GM12878 (cell line): ENCODE data around the gene KRTAP10-7. TPM values are rescaled to one million over a fixed set of nuclear protein-coding genes. Genes with fewer than 3 reads are reported as not detected.

ENCODE experiments used
- ATAC-seq: fragments of 200-7000 bp; cut with Tn5 transposase; 3 replicates; pipeline ENCODE4 v1.9.1; 2020; ENCODE audit warnings: mild to moderate bottlenecking, moderate library complexity
- BruUV-seq: library from RNA; stranded (reverse); fragments of 400-500 nt; replicated peaks from 2 replicates; lab custom pipeline; 2021; lab: Mats Ljungman, UMichigan
- CTCF ChIA-PET: fragments of 300-600 bp; sonication (Branson Sonifier 250); formaldehyde crosslinking; extraction: SDS; loops from one replicate; lab custom pipeline; 2021; ENCODE audit warnings: inconsistent platforms; lab: Yijun Ruan, JAX
- POLR2A ChIA-PET: fragments of 350-600 bp; formaldehyde crosslinking; extraction: SDS; loops from one replicate; lab custom pipeline; 2021; ENCODE audit warnings: inconsistent platforms; lab: Charles Lee
- RAD21 ChIA-PET: fragments of 300-600 bp; sonication (Branson Sonifier 250); formaldehyde crosslinking; loops from one replicate; lab custom pipeline; 2023; ENCODE audit warnings: antibody characterized with exemption; ENCODE audit not compliant: unreplicated experiment; lab: Charles Lee
- SMC1A ChIA-PET: fragments of 300-600 bp; sonication (Branson Sonifier 250); formaldehyde crosslinking; loops from one replicate; lab custom pipeline; 2023; ENCODE audit not compliant: unreplicated experiment, uncharacterized antibody; lab: Charles Lee
- DNase-seq: peaks from one replicate; pipeline ENCODE4 v3.0.0-alpha.2; 2011; ENCODE audit warnings: low read depth, low spot score
- FAIRE-seq: peaks from 3 replicates; lab custom pipeline; 2011; peaks lifted over from hg19 to GRCh38; lab: Jason Lieb, UNC
- H2AFZ ChIP-seq: 2 replicates; pipeline ENCODE4 v1.6.0; 2011; ENCODE audit warnings: low read depth, low read length, control low read depth; ENCODE audit not compliant: control insufficient read depth
- H3K27ac ChIP-seq: 2 replicates; pipeline ENCODE4 v1.5.1; 2011; ENCODE audit warnings: control low read depth; ENCODE audit not compliant: control insufficient read depth, insufficient read depth
- H3K27me3 ChIP-seq, 2 experiments: replicated peaks in 1 of 2; 2 replicates each; pipeline versions ENCODE4 v1.6.0 to v1.6.1; 2011; ENCODE audit warnings: low read length in 1 of 2; ENCODE audit not compliant: control insufficient read depth in 2 of 2, insufficient read depth in 2 of 2
- H3K36me3 ChIP-seq, 2 experiments: 2 replicates each; pipeline ENCODE4 v1.5.1; 2011; ENCODE audit warnings: low read length in 1 of 2; ENCODE audit not compliant: control insufficient read depth in 2 of 2, insufficient read depth in 2 of 2
- H3K4me1 ChIP-seq: 2 replicates; pipeline ENCODE4 v1.6.1; 2011; ENCODE audit warnings: mild to moderate bottlenecking, low read length, moderate library complexity, mixed read lengths; ENCODE audit not compliant: control insufficient read depth, insufficient read depth
- H3K4me2 ChIP-seq: 2 replicates; pipeline ENCODE4 v1.6.0; 2011; ENCODE audit warnings: control low read depth; ENCODE audit not compliant: control insufficient read depth, insufficient read depth
- H3K4me3 ChIP-seq: fragments of 200-600 bp; sonication (generic); 2 replicates; pipeline ENCODE4 v1.5.1; 2016
- H3K79me2 ChIP-seq: 2 replicates; pipeline ENCODE4 v1.6.0; 2011; ENCODE audit warnings: low read length; ENCODE audit not compliant: control insufficient read depth, insufficient read depth
- H3K9ac ChIP-seq: 2 replicates; pipeline ENCODE4 v1.8.0; 2011; ENCODE audit warnings: low read length, control low read depth, mixed read lengths; ENCODE audit not compliant: control insufficient read depth, insufficient read depth
- H3K9me3 ChIP-seq: replicated peaks from 3 replicates; pipeline ENCODE4 v1.5.1; 2011; ENCODE audit warnings: mild to moderate bottlenecking, low read length; ENCODE audit not compliant: control insufficient read depth, insufficient read depth
- H4K20me1 ChIP-seq: 2 replicates; pipeline ENCODE4 v1.6.0; 2011; ENCODE audit not compliant: control insufficient read depth, insufficient read depth
- CBX5 ChIP-seq: sonication (generic); IDR thresholded peaks from 2 replicates; pipeline ENCODE4 v1.6.1; 2016; ENCODE audit warnings: low read depth, moderate library complexity, mild to moderate bottlenecking, inconsistent platforms
- ELK1 ChIP-seq: IDR thresholded peaks from 2 replicates; pipeline ENCODE4 v1.6.1; 2012; ENCODE audit warnings: low read depth, low read length, improper control_type of control experiment
- ETV6 ChIP-seq, 2 experiments: fragments of 450-650 bp in 1 of 2; IDR thresholded peaks in 1 of 2; conservative IDR thresholded peaks in 1 of 2; 2 replicates each; pipeline ENCODE4 v1.6.1; 2014; ENCODE audit warnings: antibody characterized with exemption in 1 of 2, borderline replicate concordance in 1 of 2, low read depth in 1 of 2, mild to moderate bottlenecking in 1 of 2, moderate library complexity in 1 of 2
- MYC ChIP-seq: IDR thresholded peaks from 2 replicates; pipeline ENCODE4 v1.6.1; 2011; ENCODE audit warnings: mild to moderate bottlenecking, low read length, moderate library complexity, inconsistent platforms; ENCODE audit not compliant: insufficient read depth, insufficient replicate concordance, insufficient read length, severe bottlenecking
- NFYA ChIP-seq: IDR thresholded peaks from 2 replicates; pipeline ENCODE4 v1.6.1; 2011; ENCODE audit warnings: low read depth, mild to moderate bottlenecking, low read length, improper control_type of control experiment, borderline replicate concordance
- NR2C1 ChIP-seq: fragments of 450-650 bp; IDR thresholded peaks from 2 replicates; pipeline ENCODE4 v1.6.1; 2017; ENCODE audit warnings: antibody characterized with exemption, mild to moderate bottlenecking, moderate library complexity
- SMAD5 ChIP-seq: IDR thresholded peaks from 2 replicates; pipeline ENCODE4 v1.6.1; 2016; ENCODE audit warnings: antibody characterized with exemption, low read depth
- STAT1 ChIP-seq: fragments of 450-650 bp; conservative IDR thresholded peaks from 2 replicates; pipeline ENCODE4 v1.6.1; 2014; ENCODE audit warnings: antibody characterized with exemption, mild to moderate bottlenecking
- STAT3 ChIP-seq: IDR thresholded peaks from 2 replicates; pipeline ENCODE4 v1.6.1; 2011; ENCODE audit warnings: low read depth, low read length, improper control_type of control experiment
- ZNF24 ChIP-seq: fragments of 450-650 bp; IDR thresholded peaks from 2 replicates; pipeline ENCODE4 v1.6.1; 2017; ENCODE audit warnings: antibody characterized with exemption, mild to moderate bottlenecking
- ZNF274 ChIP-seq: IDR thresholded peaks from one replicate; pipeline ENCODE4 v1.8.0; 2011; ENCODE audit not compliant: insufficient read length, insufficient read depth
- ZNF622 ChIP-seq: fragments of 450-650 bp; IDR thresholded peaks from 2 replicates; pipeline ENCODE4 v1.6.1; 2017; ENCODE audit warnings: mild to moderate bottlenecking, inconsistent platforms
- WGBS: methylation state at CpG from one replicate; pipeline ENCODE4 v1.1.6; 2016; ENCODE audit warnings: low lambda C conversion rate; ENCODE audit not compliant: insufficient replicate concordance, insufficient coverage; ENCODE audit errors: missing lambda C conversion rate; 5-methylcytosine and 5-hydroxymethylcytosine counted together
- in situ Hi-C: fragments of 300-500 bp; cut with MboI; formaldehyde crosslinking; loops from 9 replicates; pipeline ENCODE4 v1.14.3; 2018; ENCODE audit warnings: mixed read lengths
- intact Hi-C: fragments of 100-400 bp; cut with micrococcal nuclease; formaldehyde crosslinking; loops from one replicate; pipeline ENCODE4 v1.14.2; 2022; ENCODE audit not compliant: unreplicated experiment
- polyA plus RNA-seq, 11 experiments: library from polyadenylated mRNA; depleted of rRNA in 4 of 11; unstranded in 6 of 11; stranded (reverse) in 5 of 11; fragments of >200 nt; fragmentation: Nextera tagmentation in 4 of 11; fragmentation: Illumina TruSeq in 1 of 11; extraction: Ambion mirVana in 4 of 11; extraction: Trizol in 1 of 11; gene quantifications; 1 replicate in 1 of 11; 2 replicates in 10 of 11; pipeline versions ENCODE4 v1.2.1 to v1.2.3, GENCODE V29; 2011 to 2016; ENCODE audit warnings: inconsistent platforms in 2 of 11, missing spikeins in 2 of 11, low read depth in 1 of 11
- total RNA-seq, 4 experiments: library from RNA; depleted of rRNA in 3 of 4; stranded (reverse); fragments of >200 nt in 3 of 4; fragmentation: Illumina TruSeq in 1 of 4; extraction: Trizol in 1 of 4; gene quantifications; 2 replicates each; pipeline versions ENCODE4 v1.2.1 to v1.2.3, GENCODE V29; 2013 to 2021

KRTAP10-7 gene
- total and polyA plus RNA-seq, 10 of the 15 experiments (the other 5 are each of a cell fraction or from before 2014, with no cell fraction given) = not detected

GRCh38 chr21:44648557-44649311, 48.3 kb downstream of the KRTAP10-7 start:
- Histone ChIP-seq H3K9me3 (peaks cover under 1% of the 10 kb centered on the region; the same call in 1 of the 3 replicates), H3K4me3 (no peak overlapping the region), H3K36me3 (no peaks in the 10 kb centered on the region), H3K9ac (no peak overlapping the region), H3K27me3 (no peaks in the 10 kb centered on the region), H4K20me1 (no peaks in the 10 kb centered on the region), H3K79me2 (no peaks in the 10 kb centered on the region), H2AFZ (no peak overlapping the region), H3K27ac (no peak overlapping the region), H3K4me1 (no peaks in the 10 kb centered on the region), H3K4me2 (no peak overlapping the region)
- intact Hi-C loops = no loop called here
- ChIA-PET SMC1A (no interaction called here), RAD21 (no interaction called here), POLR2A (no interaction called here), CTCF (no interaction called here)
- no TSS peak for BruUV-seq
- 41% methylated on average over 33 of the region's 33 CpGs for WGBS
- TF ChIP-seq STAT1 (no peak), SMAD5 (no peak), STAT3 (no peak), MYC (no peak), ZNF622 (no peak), ZNF24 (no peak), NR2C1 (no peak), NFYA (no peak), CBX5 (no peak), ZNF274 (no peak), ELK1 (no peak), ETV6 (conservative IDR thresholded peaks at IDR 0.05 in 1 of 2, IDR thresholded peaks at IDR 0.05 in 1 of 2; ENCODE audit: borderline replicate concordance in 1 of 2, low read depth in 1 of 2) (no peak)
- DNase-seq = no peak
- in situ Hi-C loops = no loop called here
- FAIRE-seq = no peak
- ATAC-seq = no peak
